ENCODE measurements around the gene GLB1L. TPM values are rescaled to one million over a fixed set of nuclear protein-coding genes. Genes with fewer than 3 reads are reported as not detected.

Gene GLB1L
- total RNA-seq, 1 donor from 2014 or later: 22.8 TPM

DNA sequence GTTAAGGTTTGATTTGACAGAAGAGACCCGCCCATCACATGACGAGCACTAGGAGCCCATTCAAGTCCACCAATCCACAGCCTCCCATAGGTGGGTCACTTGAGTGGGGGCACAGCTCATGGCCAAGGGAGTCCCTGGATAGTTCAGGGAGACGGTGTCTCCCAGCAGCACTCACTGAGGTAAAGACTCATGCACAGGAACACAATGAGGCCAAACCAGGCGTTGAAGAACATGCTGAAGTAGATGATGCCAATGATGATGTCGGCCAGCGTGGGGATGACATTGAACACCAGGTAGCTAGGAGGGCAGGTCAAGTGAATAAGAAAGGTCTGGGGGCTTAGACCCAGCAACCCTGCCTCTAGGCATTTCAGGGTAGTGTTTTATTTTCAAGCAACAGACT is 30.5 kb downstream of the GLB1L start:
- no peak for TF ChIP-seq POLR2AphosphoS5 (IDR thresholded peaks at IDR 0.05; ENCODE audit: insufficient read depth in 1 of 2, low read depth in 1 of 2)
- TF ChIP-seq POLR2A (IDR thresholded peaks at IDR 0.05): no peak
- TF ChIP-seq, protein P1, sequence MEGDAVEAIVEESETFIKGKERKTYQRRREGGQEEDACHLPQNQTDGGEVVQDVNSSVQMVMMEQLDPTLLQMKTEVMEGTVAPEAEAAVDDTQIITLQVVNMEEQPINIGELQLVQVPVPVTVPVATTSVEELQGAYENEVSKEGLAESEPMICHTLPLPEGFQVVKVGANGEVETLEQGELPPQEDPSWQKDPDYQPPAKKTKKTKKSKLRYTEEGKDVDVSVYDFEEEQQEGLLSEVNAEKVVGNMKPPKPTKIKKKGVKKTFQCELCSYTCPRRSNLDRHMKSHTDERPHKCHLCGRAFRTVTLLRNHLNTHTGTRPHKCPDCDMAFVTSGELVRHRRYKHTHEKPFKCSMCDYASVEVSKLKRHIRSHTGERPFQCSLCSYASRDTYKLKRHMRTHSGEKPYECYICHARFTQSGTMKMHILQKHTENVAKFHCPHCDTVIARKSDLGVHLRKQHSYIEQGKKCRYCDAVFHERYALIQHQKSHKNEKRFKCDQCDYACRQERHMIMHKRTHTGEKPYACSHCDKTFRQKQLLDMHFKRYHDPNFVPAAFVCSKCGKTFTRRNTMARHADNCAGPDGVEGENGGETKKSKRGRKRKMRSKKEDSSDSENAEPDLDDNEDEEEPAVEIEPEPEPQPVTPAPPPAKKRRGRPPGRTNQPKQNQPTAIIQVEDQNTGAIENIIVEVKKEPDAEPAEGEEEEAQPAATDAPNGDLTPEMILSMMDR (IDR thresholded peaks at IDR 0.05): no peak
- Histone ChIP-seq H3K4me3 (no peak overlapping the region), H3K27me3 (no peaks in the 10 kb centered on the region), H3K4me1 (peaks cover 36% of the 10 kb centered on the region), H3K9me3 (no peaks in the 10 kb centered on the region), H3K36me3 (peaks cover 0 to 47% of the 10 kb centered on the region in 2 donors), H3K27ac (no peak overlapping the region)
- intact Hi-C loops (cut with DNase I): no loop called here
- DNase-seq (ENCODE audit: extremely low spot score in 2 of 2): no peak

DNA sequence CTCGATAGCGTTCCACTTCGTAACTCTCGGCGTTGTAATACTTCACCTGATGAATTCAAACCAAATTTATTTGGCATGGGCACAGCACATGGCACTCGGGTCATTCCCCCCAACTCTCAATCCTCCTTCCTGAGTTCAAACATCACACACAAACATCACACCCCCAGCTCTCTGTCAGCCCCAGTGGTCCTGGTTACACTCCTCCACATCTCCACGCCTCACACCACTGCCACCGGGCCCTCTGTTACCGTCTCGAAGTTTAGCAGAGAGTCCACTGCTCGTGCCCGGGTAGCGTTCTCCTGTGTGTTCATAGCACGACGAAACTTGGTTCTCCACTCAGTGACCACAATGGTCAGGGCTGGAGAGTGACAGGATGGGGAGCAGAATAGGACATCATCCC is 31.1 kb downstream of the GLB1L start:
- Histone ChIP-seq H3K27ac (no peak overlapping the region), H3K9me3 (no peaks in the 10 kb centered on the region), H3K36me3 (peaks cover 0 to 50% of the 10 kb centered on the region in 2 donors), H3K27me3 (no peaks in the 10 kb centered on the region), H3K4me3 (no peak overlapping the region), H3K4me1 (peaks cover 30% of the 10 kb centered on the region)
- DNase-seq (ENCODE audit: extremely low spot score in 2 of 2): no peak
- intact Hi-C loops (cut with DNase I): no loop called here
- TF ChIP-seq, protein P1 (IDR thresholded peaks at IDR 0.05): no peak
- no peak for TF ChIP-seq POLR2A (IDR thresholded peaks at IDR 0.05)

DNA sequence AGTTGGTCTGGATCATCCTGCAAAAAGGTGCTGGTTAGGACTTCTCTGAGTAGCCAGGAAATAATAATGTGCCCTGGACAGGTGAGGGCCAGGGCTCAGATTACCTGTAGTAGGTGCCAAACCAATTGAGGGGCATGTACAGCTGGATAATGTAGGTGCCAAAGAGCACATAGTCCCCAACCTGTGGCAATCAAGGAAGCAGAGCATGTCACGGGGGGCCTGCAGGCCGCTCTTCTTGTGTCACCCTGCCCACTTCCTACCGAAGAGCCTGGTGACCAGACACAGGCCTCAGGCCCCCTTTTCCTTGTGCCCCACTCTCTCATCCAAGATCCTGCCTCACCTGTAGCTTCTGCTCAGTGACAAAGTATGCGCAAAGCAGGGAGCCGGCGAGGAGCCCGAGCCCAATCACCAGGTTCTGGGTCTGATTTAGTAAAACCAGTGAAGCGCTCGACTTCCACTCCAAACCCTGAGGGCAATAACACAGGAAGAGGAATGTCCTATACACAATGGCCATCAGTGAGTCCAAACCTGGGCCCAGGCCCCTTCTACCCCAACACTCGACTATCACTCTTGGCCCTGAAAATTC is 31.7 kb downstream of the GLB1L start:
- H3K27ac ChIP-seq: no peak overlapping the region
- no peak for DNase-seq (ENCODE audit: extremely low spot score in 2 of 2)
- intact Hi-C loops (cut with DNase I): no loop called here

DNA sequence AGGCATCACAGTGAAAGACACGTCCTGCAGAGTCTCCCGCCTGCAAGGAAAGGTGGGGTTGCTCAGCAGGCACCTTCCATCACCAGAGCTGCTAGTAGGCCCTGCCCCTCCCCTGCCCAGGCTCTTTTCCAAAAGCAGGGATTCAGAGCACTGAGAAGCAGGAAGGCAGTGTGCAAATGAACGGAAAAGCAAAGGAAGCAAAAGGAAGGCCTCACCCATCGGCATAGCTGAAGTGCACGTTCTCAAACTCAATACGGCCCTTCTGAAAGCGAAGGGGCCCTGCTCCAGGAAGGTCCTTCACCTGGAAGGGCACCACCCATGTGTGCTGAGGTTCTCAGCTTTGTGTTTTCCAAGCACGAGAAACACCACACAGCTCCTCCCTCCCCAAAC is 32.2 kb downstream of the GLB1L start:
- peak in 1 of 2 donors; percentile 72 for DNase-seq (ENCODE audit: extremely low spot score in 2 of 2)
- Histone ChIP-seq H3K4me3 (no peak overlapping the region), H3K27ac (no peak overlapping the region), H3K4me1 (peaks cover 31% of the 10 kb centered on the region), H3K9me3 (no peaks in the 10 kb centered on the region), H3K36me3 (peaks cover 0 to 54% of the 10 kb centered on the region in 2 donors), H3K27me3 (no peaks in the 10 kb centered on the region)
- TF ChIP-seq, protein P1 (IDR thresholded peaks at IDR 0.05): no peak
- TF ChIP-seq POLR2A (IDR thresholded peaks at IDR 0.05) (no peak), POLR2AphosphoS5 (IDR thresholded peaks at IDR 0.05; ENCODE audit: insufficient read depth in 1 of 2, low read depth in 1 of 2) (no peak)
- intact Hi-C loops (cut with DNase I): no loop called here

More for the DNA sequence above, 31.7 kb downstream of the GLB1L start:
- H3K9me3 ChIP-seq: no peaks in the 10 kb centered on the region
- no peak overlapping the region for H3K4me3 ChIP-seq
- H3K4me1 ChIP-seq: peaks cover 28% of the 10 kb centered on the region
- H3K27me3 ChIP-seq: no peaks in the 10 kb centered on the region
- peaks cover 0 to 54% of the 10 kb centered on the region in 2 donors for H3K36me3 ChIP-seq
- no peak for TF ChIP-seq POLR2A (IDR thresholded peaks at IDR 0.05)
- no peak for TF ChIP-seq POLR2AphosphoS5 (IDR thresholded peaks at IDR 0.05; ENCODE audit: insufficient read depth in 1 of 2, low read depth in 1 of 2)
- TF ChIP-seq, protein P1 (IDR thresholded peaks at IDR 0.05): no peak

DNA sequence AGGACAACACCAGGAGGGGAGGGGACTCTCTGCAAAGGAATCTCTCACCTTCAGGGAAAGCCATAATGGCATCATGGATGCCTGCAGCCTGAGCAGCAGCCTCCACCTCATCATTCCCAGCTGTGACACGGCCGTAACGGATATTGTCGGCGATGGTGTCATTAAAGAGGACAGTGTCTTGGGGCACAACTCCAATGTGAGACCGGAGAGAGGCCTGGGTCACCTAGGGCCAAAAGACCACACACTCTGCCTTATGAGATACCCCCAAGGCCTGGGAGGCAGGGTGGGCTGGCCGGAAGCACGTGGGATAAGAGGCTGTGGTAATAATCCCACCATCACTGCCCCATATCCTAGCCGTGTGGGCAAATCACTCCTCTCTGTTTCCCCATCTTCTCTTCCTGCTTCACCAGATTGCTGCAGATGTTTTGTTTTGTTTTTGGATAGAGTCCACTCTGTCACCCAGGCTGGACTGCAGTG is 34.3 kb downstream of the GLB1L start:
- DNase-seq (ENCODE audit: extremely low spot score in 2 of 2): peak in 1 of 2 donors; percentile 72
- H3K4me1 ChIP-seq: peaks cover 24% of the 10 kb centered on the region
- intact Hi-C loops (cut with DNase I): no loop called here
- peaks cover 0 to 50% of the 10 kb centered on the region in 2 donors for H3K36me3 ChIP-seq
- no peak overlapping the region for H3K4me3 ChIP-seq
- no peak overlapping the region for H3K27ac ChIP-seq
- TF ChIP-seq POLR2AphosphoS5 (IDR thresholded peaks at IDR 0.05; ENCODE audit: insufficient read depth in 1 of 2, low read depth in 1 of 2) (no peak), POLR2A (IDR thresholded peaks at IDR 0.05) (no peak)
- TF ChIP-seq, protein P1 (IDR thresholded peaks at IDR 0.05): no peak
- no peaks in the 10 kb centered on the region for H3K9me3 ChIP-seq
- no peaks in the 10 kb centered on the region for H3K27me3 ChIP-seq

Data from vagina (tissue), 2 donors.